Activated naive CD8-positive, alpha-beta T cell treated with anti-CD3 and anti-CD28 coated beads, Interleukin-2, amount 10 ng/mL, durations not matched to agents 7 days and 5 days (primary cell): ENCODE results near the gene SSBP3. TPM values are rescaled to one million over a fixed set of nuclear protein-coding genes. Genes with fewer than 3 reads are reported as not detected.

Experiments
- ATAC-seq: fragments of 150-1000 bp; cut with Tn5 transposase; one replicate; pipeline ENCODE4 v1.10.0; 2021; ENCODE audit warnings: low read depth, moderate library complexity
- POLR2A ChIA-PET: fragments of 350-600 bp; sonication (Branson Sonifier 250); formaldehyde crosslinking; loops from one replicate; lab custom pipeline; 2021; ENCODE audit warnings: antibody characterized with exemption; lab: Charles Lee
- DNase-seq: peaks from one replicate; pipeline ENCODE4 v3.0.0; 2021
- H3K27ac Mint-ChIP-seq: one replicate; pipeline ENCODE4 v1.8.0; 2022; ENCODE audit warnings: mild to moderate bottlenecking, mixed read lengths
- H3K27me3 Mint-ChIP-seq: one replicate; pipeline ENCODE4 v1.8.0; 2022; ENCODE audit warnings: mild to moderate bottlenecking, moderate library complexity, mixed read lengths
- H3K36me3 Mint-ChIP-seq: one replicate; pipeline ENCODE4 v1.8.0; 2021; ENCODE audit warnings: mild to moderate bottlenecking, mixed read lengths
- H3K4me1 Mint-ChIP-seq: one replicate; pipeline ENCODE4 v1.8.0; 2021; ENCODE audit warnings: mixed read lengths
- H3K4me3 Mint-ChIP-seq: one replicate; pipeline ENCODE4 v1.8.0; 2022; ENCODE audit warnings: mild to moderate bottlenecking, moderate library complexity, mixed read lengths
- H3K9me3 Mint-ChIP-seq: one replicate; pipeline ENCODE4 v1.8.0; 2021; ENCODE audit warnings: mixed read lengths
- total RNA-seq, 2 experiments: library from RNA; stranded (reverse); gene quantifications; one replicate each; pipeline ENCODE4 v1.2.3, GENCODE V29; 2021

SSBP3 gene
- total RNA-seq, 2 experiments from 2014 or later: 109 to 126 TPM

GRCh38 chr1:54359393-54360162 lies 46.6 kb downstream of the SSBP3 start:
- H3K36me3 Mint-ChIP-seq: peaks cover 18% of the 10 kb centered on the region
- ATAC-seq (no peak), DNase-seq (no peak)
- no peaks in the 10 kb centered on the region for H3K9me3 Mint-ChIP-seq
- peaks cover 57% of the 10 kb centered on the region for H3K4me1 Mint-ChIP-seq
- no peaks in the 10 kb centered on the region for H3K27me3 Mint-ChIP-seq
- no peak overlapping the region for H3K27ac Mint-ChIP-seq
- H3K4me3 Mint-ChIP-seq: no peak overlapping the region
- POLR2A ChIA-PET: interaction anchor here (0.6 kb wide), 1 partner anchor 760 kb away, joined by 3 read pairs; no protein-coding TSS in a partner anchor

- no peak overlapping the region for H3K27ac Mint-ChIP-seq
- no peak for ATAC-seq
- H3K36me3 Mint-ChIP-seq: peaks cover 12% of the 10 kb centered on the region
- POLR2A ChIA-PET: interaction anchor here (0.6 to 1.3 kb wide), 3 partner anchors 45 to 759 kb away, joined by 3 to 7 read pairs (median 3); partner anchors contain the start of genes CYB5RL and MRPL37
- peaks cover 62% of the 10 kb centered on the region for H3K4me1 Mint-ChIP-seq
- H3K27me3 Mint-ChIP-seq: no peaks in the 10 kb centered on the region
- no peak for DNase-seq
- no peak overlapping the region for H3K4me3 Mint-ChIP-seq
- H3K9me3 Mint-ChIP-seq: no peaks in the 10 kb centered on the region
Observed at GRCh38 chr1:54358503-54359168, 47.6 kb downstream of the SSBP3 start.

- H3K36me3 Mint-ChIP-seq: peaks cover 12% of the 10 kb centered on the region
- H3K27me3 Mint-ChIP-seq: no peaks in the 10 kb centered on the region
- no peaks in the 10 kb centered on the region for H3K9me3 Mint-ChIP-seq
- peak overlapping the region; percentile 14 for H3K27ac Mint-ChIP-seq
- POLR2A ChIA-PET: interaction anchor here (0.6 to 1.3 kb wide), 3 partner anchors 44 to 158 kb away, joined by 3 to 7 read pairs (median 3); partner anchors contain the start of genes CYB5RL and MRPL37
- no peak overlapping the region for H3K4me3 Mint-ChIP-seq
- DNase-seq (no peak), ATAC-seq (no peak)
- H3K4me1 Mint-ChIP-seq: peaks cover 58% of the 10 kb centered on the region
Observed at GRCh38 chr1:54357967-54358366, 48.2 kb downstream of the SSBP3 start.

GRCh38 chr1:54356680-54357147 lies 49.5 kb downstream of the SSBP3 start:
- ATAC-seq: peak; percentile 77
- H3K9me3 Mint-ChIP-seq: no peaks in the 10 kb centered on the region
- peaks cover 62% of the 10 kb centered on the region for H3K4me1 Mint-ChIP-seq
- peak; percentile 40 for DNase-seq
- H3K36me3 Mint-ChIP-seq: peaks cover 10% of the 10 kb centered on the region
- peak overlapping the region; percentile 76 for H3K27ac Mint-ChIP-seq
- H3K27me3 Mint-ChIP-seq: no peaks in the 10 kb centered on the region
- POLR2A ChIA-PET: no interaction called here
- H3K4me3 Mint-ChIP-seq: peak overlapping the region; percentile 83

GRCh38 chr1:54355931-54356679 lies 50.1 kb downstream of the SSBP3 start:
- Mint-ChIP-seq H3K36me3 (peaks cover 10% of the 10 kb centered on the region), H3K9me3 (no peaks in the 10 kb centered on the region), H3K27me3 (no peaks in the 10 kb centered on the region), H3K4me1 (peaks cover 59% of the 10 kb centered on the region), H3K4me3 (peak overlapping the region; percentile 83), H3K27ac (peak overlapping the region; percentile 76)
- DNase-seq (no peak), ATAC-seq (peak; percentile 16)
- POLR2A ChIA-PET: no interaction called here

GRCh38 chr1:54354899-54355298 lies 51.3 kb downstream of the SSBP3 start:
- POLR2A ChIA-PET: interaction anchor here (0.6 kb wide), 1 partner anchor 71 kb away, joined by 3 read pairs; no protein-coding TSS in a partner anchor
- DNase-seq (no peak), ATAC-seq (no peak)
- peaks cover 53% of the 10 kb centered on the region for H3K4me1 Mint-ChIP-seq
- no peaks in the 10 kb centered on the region for H3K27me3 Mint-ChIP-seq
- H3K4me3 Mint-ChIP-seq: no peak overlapping the region
- H3K27ac Mint-ChIP-seq: no peak overlapping the region
- peaks cover 10% of the 10 kb centered on the region for H3K36me3 Mint-ChIP-seq
- no peaks in the 10 kb centered on the region for H3K9me3 Mint-ChIP-seq

GRCh38 chr1:54353959-54354358 lies 52.2 kb downstream of the SSBP3 start:
- DNase-seq (no peak), ATAC-seq (no peak)
- Mint-ChIP-seq H3K36me3 (peaks cover 10% of the 10 kb centered on the region), H3K9me3 (no peaks in the 10 kb centered on the region), H3K4me1 (peaks cover 57% of the 10 kb centered on the region), H3K4me3 (no peak overlapping the region), H3K27me3 (no peaks in the 10 kb centered on the region), H3K27ac (peak overlapping the region; percentile 10)
- POLR2A ChIA-PET: interaction anchor here (0.5 kb wide), 1 partner anchor 53 kb away, joined by 4 read pairs; no protein-coding TSS in a partner anchor

GRCh38 chr1:54352755-54353154 lies 53.4 kb downstream of the SSBP3 start:
- H3K4me1 Mint-ChIP-seq: peaks cover 62% of the 10 kb centered on the region
- DNase-seq (no peak), ATAC-seq (no peak)
- H3K27ac Mint-ChIP-seq: peak overlapping the region; percentile 22
- peak overlapping the region; percentile 2 for H3K4me3 Mint-ChIP-seq
- POLR2A ChIA-PET: no interaction called here
- H3K9me3 Mint-ChIP-seq: no peaks in the 10 kb centered on the region
- peaks cover 8% of the 10 kb centered on the region for H3K36me3 Mint-ChIP-seq
- no peaks in the 10 kb centered on the region for H3K27me3 Mint-ChIP-seq

GRCh38 chr1:54350360-54350759 lies 55.8 kb downstream of the SSBP3 start:
- Mint-ChIP-seq H3K9me3 (no peaks in the 10 kb centered on the region), H3K4me1 (peaks cover 48% of the 10 kb centered on the region), H3K36me3 (peaks cover 7% of the 10 kb centered on the region), H3K27ac (no peak overlapping the region), H3K27me3 (no peaks in the 10 kb centered on the region), H3K4me3 (no peak overlapping the region)
- POLR2A ChIA-PET: no interaction called here
- no peak for ATAC-seq
- DNase-seq: no peak

- POLR2A ChIA-PET: no interaction called here
- Mint-ChIP-seq H3K4me1 (peaks cover 38% of the 10 kb centered on the region), H3K9me3 (no peaks in the 10 kb centered on the region), H3K27ac (peak overlapping the region; percentile 46), H3K36me3 (peaks cover 7% of the 10 kb centered on the region), H3K4me3 (no peak overlapping the region), H3K27me3 (no peaks in the 10 kb centered on the region)
- ATAC-seq (no peak), DNase-seq (no peak)
Observed at GRCh38 chr1:54348700-54349021, 57.5 kb downstream of the SSBP3 start.

- Mint-ChIP-seq H3K9me3 (no peaks in the 10 kb centered on the region), H3K27ac (peak overlapping the region; percentile 49), H3K4me1 (peaks cover 37% of the 10 kb centered on the region), H3K4me3 (no peak overlapping the region), H3K27me3 (no peaks in the 10 kb centered on the region), H3K36me3 (peaks cover 7% of the 10 kb centered on the region)
- POLR2A ChIA-PET: no interaction called here
- DNase-seq (no peak), ATAC-seq (peak; percentile 64)
Observed at GRCh38 chr1:54347955-54348699, 58.1 kb downstream of the SSBP3 start.

- Mint-ChIP-seq H3K4me3 (no peak overlapping the region), H3K36me3 (peaks cover 7% of the 10 kb centered on the region), H3K9me3 (no peaks in the 10 kb centered on the region), H3K27me3 (no peaks in the 10 kb centered on the region), H3K27ac (no peak overlapping the region), H3K4me1 (peaks cover 33% of the 10 kb centered on the region)
- POLR2A ChIA-PET: no interaction called here
- DNase-seq (no peak), ATAC-seq (no peak)
Observed at GRCh38 chr1:54347261-54347954, 58.8 kb downstream of the SSBP3 start.
